Measurements from ENCODE around the gene PLEKHA4. TPM values are rescaled to one million over a fixed set of nuclear protein-coding genes. Genes with fewer than 3 reads are reported as not detected.
"Not testable (repeated sequence)": the region's sequence is repeated elsewhere in the genome, so short reads cannot be mapped to it uniquely, and the experiment has no call there.

The PLEKHA4 gene
- total and polyA plus RNA-seq, 10 of the 15 experiments (the other 5 are each of a cell fraction or from before 2014, with no cell fraction given) = 0.13 to 10.0 (median 6.4) TPM; not detected in 1

DNA sequence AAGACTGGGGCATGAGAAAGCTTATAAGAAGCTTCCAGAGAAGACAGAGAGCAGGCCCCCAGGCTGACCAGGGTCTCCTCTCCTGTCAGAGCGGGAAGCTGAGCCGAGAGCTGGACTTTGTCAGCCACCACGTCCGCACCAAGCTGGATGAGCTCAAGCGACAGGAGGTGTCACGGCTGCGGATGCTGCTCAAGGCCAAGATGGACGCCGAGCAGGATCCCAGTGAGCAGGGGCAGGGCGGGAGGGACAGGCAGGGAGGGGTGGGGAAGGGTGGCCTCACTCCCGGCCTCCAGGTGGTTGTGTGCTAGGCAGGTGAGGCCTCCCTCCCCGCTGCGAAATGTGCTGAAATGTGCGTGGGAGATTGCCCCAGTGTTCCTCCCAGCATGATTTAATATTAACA is 37.2 kb upstream of the PLEKHA4 start (continued):
- TF ChIP-seq STAT1 (conservative IDR thresholded peaks at IDR 0.05) (no peak), FOXK2 (IDR thresholded peaks at IDR 0.05) (no peak), CHD1 (IDR thresholded peaks at IDR 0.05; ENCODE audit: low read depth, low read length) (no peak), SPI1 (IDR thresholded peaks at IDR 0.05; ENCODE audit: borderline replicate concordance, insufficient read depth, low read depth, low read length) (no peak), SMAD1 (IDR thresholded peaks at IDR 0.05; ENCODE audit: low read depth, partially characterized antibody) (no peak), SREBF1 (IDR thresholded peaks at IDR 0.05; ENCODE audit: low read length) (no peak), CREB1 (IDR thresholded peaks at IDR 0.05; ENCODE audit: low read depth) (no peak), MEF2A (IDR thresholded peaks at IDR 0.05; ENCODE audit: insufficient read depth, low read depth, low read length) (no peak), LARP7 (IDR thresholded peaks at IDR 0.05) (no peak)

DNA sequence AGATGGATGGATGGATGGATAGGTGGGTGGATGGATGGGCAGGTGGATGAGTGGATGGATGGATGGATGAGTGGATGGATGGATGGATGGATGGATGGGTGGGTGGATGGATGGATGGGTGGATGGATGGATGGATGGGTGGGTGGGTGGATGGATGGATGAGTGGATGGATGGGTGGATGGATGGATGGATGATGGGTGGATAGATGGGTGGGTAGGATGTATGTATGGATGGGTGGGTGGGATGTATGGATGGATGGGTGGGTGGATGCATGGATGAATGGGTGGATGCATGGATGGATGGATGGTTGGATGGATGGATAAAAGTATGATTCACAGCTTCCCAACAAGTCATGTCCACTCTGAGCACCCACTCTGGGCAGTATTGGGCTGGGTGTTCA is 35.4 kb upstream of the PLEKHA4 start:
- H3K4me2 ChIP-seq (ENCODE audit: control insufficient read depth, insufficient read depth); H3K36me3 ChIP-seq (ENCODE audit: control insufficient read depth in 2 of 2, insufficient read depth in 2 of 2, low read length in 1 of 2); DNase-seq (ENCODE audit: low read depth, low spot score); BruUV-seq (replicated peaks); H3K27ac ChIP-seq (ENCODE audit: control insufficient read depth, insufficient read depth); in situ Hi-C loops (cut with MboI); POLR2A ChIA-PET; H3K9ac ChIP-seq (ENCODE audit: control insufficient read depth, insufficient read depth, low read length); H3K4me3 ChIP-seq; ATAC-seq; H2AFZ ChIP-seq (ENCODE audit: control insufficient read depth, low read depth, low read length); H4K20me1 ChIP-seq (ENCODE audit: control insufficient read depth, insufficient read depth); H3K27me3 ChIP-seq (replicated peaks in 1 of 2; ENCODE audit: control insufficient read depth in 2 of 2, insufficient read depth in 2 of 2, low read length in 1 of 2); CTCF ChIA-PET; SMC1A ChIA-PET (ENCODE audit: uncharacterized antibody, unreplicated experiment); intact Hi-C loops (cut with micrococcal nuclease; ENCODE audit: unreplicated experiment); RAD21 ChIA-PET (ENCODE audit: unreplicated experiment); FAIRE-seq; H3K4me1 ChIP-seq (ENCODE audit: control insufficient read depth, insufficient read depth, low read length); H3K9me3 ChIP-seq (replicated peaks; ENCODE audit: control insufficient read depth, insufficient read depth, low read length): not testable (repeated sequence)
- H3K79me2 ChIP-seq (ENCODE audit: control insufficient read depth, insufficient read depth, low read length) = peaks cover 14% of the 10 kb centered on the region

DNA sequence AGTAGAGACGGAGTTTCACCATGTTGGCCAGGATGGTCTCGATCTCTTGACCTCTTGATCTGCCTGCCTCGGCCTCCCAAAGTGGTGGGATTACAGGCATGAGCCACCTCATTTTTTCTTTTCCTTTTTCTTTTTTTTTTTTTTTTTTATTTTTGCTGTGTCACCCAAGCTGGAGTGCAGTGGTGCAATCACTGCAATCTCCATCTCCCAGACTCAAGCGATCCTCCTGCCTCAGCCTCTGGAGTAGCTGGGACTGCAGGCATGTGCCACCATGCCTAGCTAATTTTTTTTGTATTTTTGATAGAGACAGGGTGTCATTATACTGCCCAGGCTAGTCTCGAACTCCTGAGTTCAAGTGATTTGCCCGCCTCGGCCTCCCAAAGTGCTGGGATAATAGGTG is 33.9 kb upstream of the PLEKHA4 start:
- Histone ChIP-seq H3K79me2 (ENCODE audit: control insufficient read depth, insufficient read depth, low read length) (peaks cover 14% of the 10 kb centered on the region), H3K4me2 (ENCODE audit: control insufficient read depth, insufficient read depth) (peak overlapping the region; percentile 34; the same call in 1 of the 2 replicates)
- H2AFZ ChIP-seq (ENCODE audit: control insufficient read depth, low read depth, low read length); in situ Hi-C loops (cut with MboI); intact Hi-C loops (cut with micrococcal nuclease; ENCODE audit: unreplicated experiment); CTCF ChIA-PET; H3K9ac ChIP-seq (ENCODE audit: control insufficient read depth, insufficient read depth, low read length); H3K4me1 ChIP-seq (ENCODE audit: control insufficient read depth, insufficient read depth, low read length); H3K27ac ChIP-seq (ENCODE audit: control insufficient read depth, insufficient read depth); BruUV-seq (replicated peaks); ATAC-seq; H3K27me3 ChIP-seq (replicated peaks in 1 of 2; ENCODE audit: control insufficient read depth in 2 of 2, insufficient read depth in 2 of 2, low read length in 1 of 2); FAIRE-seq; DNase-seq (ENCODE audit: low read depth, low spot score); H4K20me1 ChIP-seq (ENCODE audit: control insufficient read depth, insufficient read depth); H3K9me3 ChIP-seq (replicated peaks; ENCODE audit: control insufficient read depth, insufficient read depth, low read length); H3K36me3 ChIP-seq (ENCODE audit: control insufficient read depth in 2 of 2, insufficient read depth in 2 of 2, low read length in 1 of 2); RAD21 ChIA-PET (ENCODE audit: unreplicated experiment); H3K4me3 ChIP-seq: not testable (repeated sequence)
- WGBS (ENCODE audit: insufficient coverage, insufficient replicate concordance, low lambda C conversion rate, missing lambda C conversion rate) = over 99% methylated on average over 7 of the region's 7 CpGs
- ChIA-PET POLR2A (interaction anchor here (0.6 to 1.7 kb wide), 4 partner anchors 30 to 185 kb away, joined by 3 to 7 read pairs (median 3); no protein-coding TSS in a partner anchor), SMC1A (ENCODE audit: uncharacterized antibody, unreplicated experiment) (interaction anchor here (1.4 to 2.0 kb wide), 2 partner anchors 11 to 52 kb away, joined by 4 to 7 read pairs; partner anchors contain the start of gene BAX)
